Osteocyte (in vitro differentiated cells): Measurements from ENCODE around the gene TMEM95. TPM values are rescaled to one million over a fixed set of nuclear protein-coding genes. Genes with fewer than 3 reads are reported as not detected.
"Not testable (repeated sequence)": the region's sequence is repeated elsewhere in the genome, so short reads cannot be mapped to it uniquely, and the experiment has no call there.

ENCODE experiments used
- DNase-seq: peaks from one replicate; pipeline ENCODE4 v3.0.0; 2021; ENCODE audit warnings: mixed read lengths; ENCODE audit not compliant: unreplicated experiment; ENCODE audit errors: extremely low spot score
- H3K27ac Mint-ChIP-seq: one replicate; pipeline ENCODE4 v1.8.0; 2021; ENCODE audit warnings: mild to moderate bottlenecking, mixed read lengths; ENCODE audit not compliant: unreplicated experiment
- H3K27me3 Mint-ChIP-seq: one replicate; pipeline ENCODE4 v1.8.0; 2021; ENCODE audit warnings: mixed read lengths; ENCODE audit not compliant: unreplicated experiment
- H3K36me3 Mint-ChIP-seq: one replicate; pipeline ENCODE4 v1.8.0; 2021; ENCODE audit warnings: mixed read lengths; ENCODE audit not compliant: unreplicated experiment
- H3K4me1 Mint-ChIP-seq: one replicate; pipeline ENCODE4 v1.8.0; 2021; ENCODE audit warnings: mixed read lengths; ENCODE audit not compliant: unreplicated experiment
- H3K4me3 Mint-ChIP-seq: one replicate; pipeline ENCODE4 v1.8.0; 2021; ENCODE audit warnings: mild to moderate bottlenecking, moderate library complexity, mixed read lengths; ENCODE audit not compliant: unreplicated experiment
- H3K9me3 Mint-ChIP-seq: one replicate; pipeline ENCODE4 v1.8.0; 2021; ENCODE audit warnings: mixed read lengths; ENCODE audit not compliant: unreplicated experiment
- CTCF ChIP-seq: fragments of 200-600 bp; sonication (generic); IDR thresholded peaks from 2 replicates; pipeline ENCODE4 v1.5.0; 2021; ENCODE audit warnings: antibody characterized with exemption, mild to moderate bottlenecking, moderate library complexity
- total RNA-seq: library from RNA; stranded (reverse); gene quantifications from 2 replicates; pipeline ENCODE4 v1.2.1, GENCODE V29; 2021

The TMEM95 gene
- total RNA-seq, 1 donor from 2014 or later, result not detected

DNA sequence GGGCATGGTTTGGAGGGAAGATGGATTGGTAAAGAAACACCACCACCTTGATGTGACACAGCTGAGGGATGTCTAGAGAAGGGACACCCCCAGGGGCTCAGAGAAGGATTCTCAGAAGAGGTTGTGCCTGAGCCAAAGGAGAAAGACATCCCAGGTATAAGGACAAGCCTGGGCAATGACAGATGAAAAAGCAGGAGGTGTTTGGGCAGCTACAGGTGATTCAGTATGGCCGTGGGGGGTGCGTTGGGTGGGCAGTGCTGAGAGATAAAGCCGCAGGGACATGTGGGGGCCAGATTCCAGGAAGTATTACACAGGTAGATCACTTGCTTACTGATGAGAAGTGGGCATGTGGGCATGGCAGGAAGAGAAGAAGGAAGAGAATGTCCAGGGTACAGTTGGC lies 7.0 kb downstream of the TMEM95 start:
- Mint-ChIP-seq H3K4me3 (no peak overlapping the region), H3K4me1 (no peaks in the 10 kb centered on the region), H3K27ac (no peak overlapping the region)

DNA sequence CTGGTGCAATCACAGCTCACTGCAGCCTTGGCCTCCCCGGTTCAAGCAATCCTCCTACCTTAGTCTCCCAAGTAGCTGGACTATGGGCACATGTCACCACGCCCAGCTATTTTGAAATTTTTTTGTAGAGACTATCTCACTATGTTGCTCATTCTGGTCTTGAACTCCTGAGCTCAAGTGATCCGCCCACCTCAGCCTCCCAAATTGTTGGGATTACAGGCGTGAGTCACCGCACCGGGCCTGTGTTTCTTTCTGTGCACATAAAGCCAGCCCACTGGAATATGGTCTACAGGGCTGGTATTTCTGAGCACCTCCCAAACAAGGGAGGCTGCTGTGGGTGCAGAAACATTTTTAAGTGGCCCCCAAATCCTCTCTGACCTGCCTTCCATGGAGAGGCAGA lies 8.4 kb downstream of the TMEM95 start:
- DNase-seq, result no peak
- no peak for TF ChIP-seq CTCF
- Mint-ChIP-seq H3K9me3 (no peaks in the 10 kb centered on the region), H3K27ac (no peak overlapping the region), H3K4me3 (no peak overlapping the region), H3K4me1 (no peaks in the 10 kb centered on the region), H3K36me3 (no peaks in the 10 kb centered on the region), H3K27me3 (peaks cover 5% of the 10 kb centered on the region)

More for the DNA sequence above, 7.0 kb downstream of the TMEM95 start:
- Mint-ChIP-seq H3K9me3 (no peaks in the 10 kb centered on the region), H3K36me3 (no peaks in the 10 kb centered on the region), H3K27me3 (peaks cover 2% of the 10 kb centered on the region)
- no peak for DNase-seq
- TF ChIP-seq CTCF, result no peak

DNA sequence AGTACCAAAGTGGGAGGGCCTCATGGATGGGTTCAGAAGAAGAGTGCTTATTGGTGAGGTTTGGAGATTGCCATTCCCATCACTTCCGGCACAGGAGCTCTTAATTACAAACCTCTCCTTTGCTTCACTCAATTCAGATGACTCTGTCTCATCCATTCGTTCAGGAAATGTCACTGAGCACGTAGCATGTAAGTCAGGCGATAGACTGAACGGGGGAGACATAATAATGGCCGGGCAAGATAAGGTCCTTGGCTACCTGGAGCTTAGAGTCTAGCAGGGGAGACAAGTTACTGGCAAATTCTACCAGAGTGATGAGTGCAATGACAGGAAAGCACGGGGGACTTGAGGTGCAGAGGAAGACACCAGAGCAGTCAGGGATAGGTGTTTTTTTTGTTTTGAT lies 11.0 kb downstream of the TMEM95 start:
- H3K27me3 Mint-ChIP-seq, result peaks cover 18% of the 10 kb centered on the region
- H3K36me3 Mint-ChIP-seq, H3K4me3 Mint-ChIP-seq: not testable (repeated sequence)

DNA sequence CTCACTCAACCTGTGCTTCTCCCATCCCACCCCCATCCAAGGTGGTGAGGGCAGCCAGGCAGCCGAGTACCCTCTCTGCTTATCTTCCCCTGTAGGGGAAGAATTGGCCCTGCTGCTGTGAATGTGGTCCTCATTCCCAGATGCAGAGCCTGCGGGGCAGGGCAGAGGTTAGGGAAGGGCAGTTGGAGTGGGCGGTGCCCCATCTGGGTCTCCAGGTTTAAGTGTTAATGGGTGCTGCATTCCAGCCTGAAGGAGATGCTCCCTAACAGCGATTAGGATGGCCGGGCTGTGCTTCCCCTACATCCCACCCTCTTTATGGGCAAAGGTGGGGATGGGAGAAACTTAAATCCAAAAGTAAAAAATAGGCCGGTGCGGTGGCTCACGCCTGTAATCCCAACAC lies 12.1 kb downstream of the TMEM95 start:
- Mint-ChIP-seq H3K4me3 (no peak overlapping the region), H3K36me3 (no peaks in the 10 kb centered on the region), H3K27me3 (peaks cover 18% of the 10 kb centered on the region), H3K27ac (no peak overlapping the region), H3K9me3 (no peaks in the 10 kb centered on the region), H3K4me1 (no peaks in the 10 kb centered on the region)
- no peak for TF ChIP-seq CTCF
- DNase-seq, result no peak

More for the DNA sequence above, 11.0 kb downstream of the TMEM95 start:
- DNase-seq, H3K27ac Mint-ChIP-seq, H3K9me3 Mint-ChIP-seq, H3K4me1 Mint-ChIP-seq: not testable (repeated sequence)

- no peak for TF ChIP-seq CTCF
- no peak overlapping the region for H3K27ac Mint-ChIP-seq
- DNase-seq, result no peak
- peaks cover 18% of the 10 kb centered on the region for H3K27me3 Mint-ChIP-seq
- no peak overlapping the region for H3K4me3 Mint-ChIP-seq
- no peaks in the 10 kb centered on the region for H3K36me3 Mint-ChIP-seq
- H3K9me3 Mint-ChIP-seq, result no peaks in the 10 kb centered on the region
- H3K4me1 Mint-ChIP-seq, result no peaks in the 10 kb centered on the region
Observed at GRCh38 chr17:7367918-7368598, 13.1 kb downstream of the TMEM95 start.

DNA sequence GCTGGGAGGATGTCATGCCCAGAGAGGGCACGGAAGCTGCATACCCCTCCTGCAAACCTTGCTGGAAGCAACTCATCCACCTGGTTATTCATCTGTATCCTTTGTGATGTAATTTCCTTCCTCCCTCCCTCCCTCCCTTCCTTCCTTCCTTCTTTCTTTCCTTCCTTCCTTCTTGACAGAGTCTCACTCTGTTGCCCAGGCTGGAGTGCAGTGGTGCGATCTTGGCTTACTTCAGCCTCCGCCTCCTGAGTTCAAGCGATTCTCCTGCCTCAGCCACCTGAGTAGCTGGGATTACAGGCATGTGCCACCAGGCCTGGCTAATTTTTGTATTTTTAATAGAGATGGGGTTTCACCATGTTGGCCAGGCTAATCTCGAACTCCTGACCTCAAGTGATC lies 13.6 kb downstream of the TMEM95 start:
- not testable (repeated sequence) for H3K36me3 Mint-ChIP-seq, H3K9me3 Mint-ChIP-seq, H3K27ac Mint-ChIP-seq, H3K4me3 Mint-ChIP-seq, H3K4me1 Mint-ChIP-seq, DNase-seq
- H3K27me3 Mint-ChIP-seq, result peaks cover 18% of the 10 kb centered on the region
